Measurements from ENCODE around the gene CCDC50. TPM values are rescaled to one million over a fixed set of nuclear protein-coding genes. Genes with fewer than 3 reads are reported as not detected.

The CCDC50 gene
- total and polyA plus RNA-seq, 10 of the 15 experiments (the other 5 are each of a cell fraction or from before 2014, with no cell fraction given), result 46.7 to 150 (median 125) TPM

GRCh38 chr3:191328962-191329653, at the start of gene CCDC50 (continued):
- TF ChIP-seq HDGF (IDR thresholded peaks at IDR 0.05), result 0 out of 2 replicates have a peak, but pooled peaks have one; percentile 51
- TF ChIP-seq PBX3 (IDR thresholded peaks at IDR 0.05; ENCODE audit: insufficient replicate concordance, low read depth, low read length), result no peak
- TF ChIP-seq ZSCAN29 (IDR thresholded peaks at IDR 0.05), result 0 out of 2 replicates have a peak, but pooled peaks have one; percentile 3
- TF ChIP-seq BACH1 (IDR thresholded peaks at IDR 0.05; ENCODE audit: borderline replicate concordance), result peak; percentile 21; the same call in 1 of the 2 replicates
- peak; percentile 29 for TF ChIP-seq RELA (IDR thresholded peaks at IDR 0.05; ENCODE audit: borderline replicate concordance, partially characterized antibody)
- peak in 1 of 2 experiments; percentile 35; a peak in 1 of 3 replicates for TF ChIP-seq EGR1 (IDR thresholded peaks at IDR 0.05; ENCODE audit: borderline replicate concordance in 1 of 2, low read depth in 2 of 2, low read length in 2 of 2)
- peak; percentile 97 for TF ChIP-seq RUNX3 (IDR thresholded peaks at IDR 0.05; ENCODE audit: low read length)
- TF ChIP-seq TCF7 (IDR thresholded peaks at IDR 0.05; ENCODE audit: borderline replicate concordance), result no peak
- TF ChIP-seq E2F4 (IDR thresholded peaks at IDR 0.05; ENCODE audit: low read depth, low read length), result no peak
- peak; percentile 86 for TF ChIP-seq MLLT1 (IDR thresholded peaks at IDR 0.05)
- no peak for TF ChIP-seq STAT1 (conservative IDR thresholded peaks at IDR 0.05)
- no peak for TF ChIP-seq MTA3 (IDR thresholded peaks at IDR 0.05; ENCODE audit: borderline replicate concordance, low read length)
- TF ChIP-seq MTA2 (IDR thresholded peaks at IDR 0.05; ENCODE audit: low read depth), result no peak
- no peak for TF ChIP-seq CTCF (IDR thresholded peaks at IDR 0.05 in 2 of 3, conservative IDR thresholded peaks at IDR 0.05 in 1 of 3; ENCODE audit: control insufficient read depth in 2 of 3, extremely low read depth in 1 of 3, insufficient read depth in 1 of 3, low read depth in 3 of 3, low read length in 3 of 3)
- TF ChIP-seq RB1 (IDR thresholded peaks at IDR 0.05; ENCODE audit: borderline replicate concordance), result peak; percentile 28; the same call in 1 of the 2 replicates
- TF ChIP-seq SMC3 (IDR thresholded peaks at IDR 0.05; ENCODE audit: borderline replicate concordance, low read length), result no peak
- no peak for TF ChIP-seq HDAC2 (IDR thresholded peaks at IDR 0.05)
- peak; percentile 98 for TF ChIP-seq GATAD2B (conservative IDR thresholded peaks at IDR 0.05; ENCODE audit: low read depth)
- TF ChIP-seq RELB (IDR thresholded peaks at IDR 0.05; ENCODE audit: low read depth), result peak; percentile 51; the same call in 1 of the 2 replicates
- no peak for TF ChIP-seq FOXK2 (IDR thresholded peaks at IDR 0.05)
- TF ChIP-seq ZNF207 (IDR thresholded peaks at IDR 0.05; ENCODE audit: borderline replicate concordance), result 0 out of 2 replicates have a peak, but pooled peaks have one; percentile 57
- no peak for TF ChIP-seq CEBPB (IDR thresholded peaks at IDR 0.05; ENCODE audit: borderline replicate concordance in 1 of 2, low read depth in 2 of 2, low read length in 2 of 2)
- no peak for TF ChIP-seq RAD21 (IDR thresholded peaks at IDR 0.05; ENCODE audit: insufficient read depth, low read depth, low read length)

Measured in GM12878 (cell line).